Measurements from ENCODE around the gene EN1. TPM values are rescaled to one million over a fixed set of nuclear protein-coding genes. Genes with fewer than 3 reads are reported as not detected.

The EN1 gene
- 5.1 and 8.1 TPM in 2 replicates for total RNA-seq
- polyA plus RNA-seq (2012) = 7.7 TPM

- peak; percentile 47 for DNase-seq (ENCODE audit: low read depth)
Observed at GRCh38 chr2:118846953-118847761, at the start of gene EN1. TSS of gene EN1 (minus strand) at chr2:118847648. CDS start at chr2:118847167, 481 bp downstream.

- no peak for DNase-seq (ENCODE audit: low read depth)
Observed at GRCh38 chr2:118893100-118893499, 45.7 kb upstream of the EN1 start.

- DNase-seq (ENCODE audit: low read depth) = no peak
Observed at GRCh38 chr2:118889995-118890394, 42.5 kb upstream of the EN1 start.

- DNase-seq (ENCODE audit: low read depth) = no peak
Observed at GRCh38 chr2:118883792-118884191, 36.3 kb upstream of the EN1 start.

- DNase-seq (ENCODE audit: low read depth) = peak; percentile 69
Observed at GRCh38 chr2:118882693-118883336, 35.4 kb upstream of the EN1 start.

GRCh38 chr2:118881490-118882129 is 34.2 kb upstream of the EN1 start:
- peak; percentile 46 for DNase-seq (ENCODE audit: low read depth)

GRCh38 chr2:118880501-118880900 is 33.1 kb upstream of the EN1 start:
- no peak for DNase-seq (ENCODE audit: low read depth)

- no peak for DNase-seq (ENCODE audit: low read depth)
Observed at GRCh38 chr2:118878531-118879149, 31.2 kb upstream of the EN1 start.

- no peak for DNase-seq (ENCODE audit: low read depth)
Observed at GRCh38 chr2:118875318-118875717, 27.9 kb upstream of the EN1 start.

- no peak for DNase-seq (ENCODE audit: low read depth)
Observed at GRCh38 chr2:118874324-118874723, 26.9 kb upstream of the EN1 start.

- peak; percentile 65 for DNase-seq (ENCODE audit: low read depth)
Observed at GRCh38 chr2:118865106-118865505, 17.7 kb upstream of the EN1 start.

- DNase-seq (ENCODE audit: low read depth) = no peak
Observed at GRCh38 chr2:118864207-118864606, 16.8 kb upstream of the EN1 start.

- no peak for DNase-seq (ENCODE audit: low read depth)
Observed at GRCh38 chr2:118861731-118862130, 14.3 kb upstream of the EN1 start.

- DNase-seq (ENCODE audit: low read depth) = no peak
Observed at GRCh38 chr2:118861242-118861641, 13.8 kb upstream of the EN1 start.

GRCh38 chr2:118860506-118860905 is 13.1 kb upstream of the EN1 start:
- no peak for DNase-seq (ENCODE audit: low read depth)

- DNase-seq (ENCODE audit: low read depth) = no peak
Observed at GRCh38 chr2:118859157-118859770, 11.8 kb upstream of the EN1 start.

GRCh38 chr2:118858485-118859156 is 11.2 kb upstream of the EN1 start:
- no peak for DNase-seq (ENCODE audit: low read depth)

- DNase-seq (ENCODE audit: low read depth) = no peak
Observed at GRCh38 chr2:118857677-118858484, 10.4 kb upstream of the EN1 start.

GRCh38 chr2:118856978-118857676 is 9.7 kb upstream of the EN1 start:
- DNase-seq (ENCODE audit: low read depth) = no peak

Measured in myocyte (in vitro differentiated cells).